Measurements from ENCODE around the gene DAB2IP. TPM values are rescaled to one million over a fixed set of nuclear protein-coding genes. Genes with fewer than 3 reads are reported as not detected.

Gene DAB2IP
- total and polyA plus RNA-seq, 2 donors (not counting 1 experiment from before 2014, with no cell fraction given): 14.6 to 16.5 TPM

DNA sequence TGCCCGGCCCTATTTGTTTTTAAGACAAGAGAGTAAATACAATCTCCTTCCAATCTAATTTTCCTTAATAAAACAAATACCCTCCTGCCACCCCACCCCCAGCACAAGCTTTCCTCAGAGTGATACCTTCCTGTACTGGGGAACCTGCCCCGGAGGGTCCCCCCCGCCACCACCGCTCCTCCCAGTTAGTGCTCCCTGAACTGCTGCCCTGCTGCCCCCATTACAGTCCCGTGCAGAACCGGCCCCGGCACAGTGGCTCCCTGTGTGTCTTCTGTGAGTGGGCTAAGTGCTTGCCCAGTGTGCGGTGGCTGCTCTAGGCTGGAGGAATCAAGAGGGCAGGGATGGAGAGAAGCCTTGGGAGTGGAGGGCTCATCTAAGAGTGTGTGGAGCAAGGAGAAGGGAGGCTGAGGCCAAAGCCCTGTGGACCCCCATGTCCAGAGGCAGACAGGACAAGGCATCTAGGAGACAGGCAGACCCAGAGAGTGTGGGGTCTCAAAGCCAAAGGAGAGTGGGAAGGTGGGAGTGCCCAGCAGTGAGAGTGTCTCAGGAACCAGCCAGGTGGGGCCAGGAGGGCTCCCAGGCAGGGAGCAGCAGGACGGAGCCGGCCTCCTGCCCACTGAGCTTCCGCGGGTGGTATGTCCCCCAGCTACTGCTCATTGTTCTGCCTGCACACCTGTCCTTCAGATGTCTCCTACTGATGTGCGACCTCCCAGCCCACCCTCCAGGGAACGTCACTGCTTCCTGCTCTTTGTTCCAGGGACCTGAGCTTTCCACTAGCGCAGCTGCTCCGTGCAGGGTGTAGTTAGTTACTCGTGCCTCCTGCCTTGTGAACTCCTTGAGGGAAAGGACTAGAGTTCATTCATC is 129.0 kb downstream of the DAB2IP start:
- H3K36me3 ChIP-seq (ENCODE audit: control insufficient read depth, insufficient read depth, low read length): peaks cover 6% of the 10 kb centered on the region
- H2AFZ ChIP-seq (ENCODE audit: low read length): no peak overlapping the region
- no peak overlapping the region for H3K4me3 ChIP-seq (replicated peaks in 1 of 4; ENCODE audit: control extremely low read depth in 1 of 4, insufficient read depth in 1 of 4, low read depth in 3 of 4, low read length in 4 of 4)
- no peak for DNase-seq (ENCODE audit: low read depth in 2 of 2)
- H3K4me2 ChIP-seq (ENCODE audit: extremely low read depth, insufficient read depth, low read length): no peak overlapping the region
- no peak overlapping the region for H3K9ac ChIP-seq (ENCODE audit: insufficient read depth, low read length)
- no peaks in the 10 kb centered on the region for H3K9me3 ChIP-seq (ENCODE audit: control insufficient read depth, insufficient read depth, low read depth, low read length)
- H3K4me1 ChIP-seq (ENCODE audit: control insufficient read depth, extremely low read depth, insufficient read depth, low read length): no peaks in the 10 kb centered on the region
- no peak overlapping the region for H3K27ac ChIP-seq (ENCODE audit: insufficient read depth, low read length)
- no peaks in the 10 kb centered on the region for H4K20me1 ChIP-seq (ENCODE audit: control insufficient read depth, extremely low read depth, insufficient read depth, low read length)
- no peak for TF ChIP-seq EZH2 (IDR thresholded peaks at IDR 0.05; ENCODE audit: low read length, missing control alignments)
- TF ChIP-seq, protein P1, sequence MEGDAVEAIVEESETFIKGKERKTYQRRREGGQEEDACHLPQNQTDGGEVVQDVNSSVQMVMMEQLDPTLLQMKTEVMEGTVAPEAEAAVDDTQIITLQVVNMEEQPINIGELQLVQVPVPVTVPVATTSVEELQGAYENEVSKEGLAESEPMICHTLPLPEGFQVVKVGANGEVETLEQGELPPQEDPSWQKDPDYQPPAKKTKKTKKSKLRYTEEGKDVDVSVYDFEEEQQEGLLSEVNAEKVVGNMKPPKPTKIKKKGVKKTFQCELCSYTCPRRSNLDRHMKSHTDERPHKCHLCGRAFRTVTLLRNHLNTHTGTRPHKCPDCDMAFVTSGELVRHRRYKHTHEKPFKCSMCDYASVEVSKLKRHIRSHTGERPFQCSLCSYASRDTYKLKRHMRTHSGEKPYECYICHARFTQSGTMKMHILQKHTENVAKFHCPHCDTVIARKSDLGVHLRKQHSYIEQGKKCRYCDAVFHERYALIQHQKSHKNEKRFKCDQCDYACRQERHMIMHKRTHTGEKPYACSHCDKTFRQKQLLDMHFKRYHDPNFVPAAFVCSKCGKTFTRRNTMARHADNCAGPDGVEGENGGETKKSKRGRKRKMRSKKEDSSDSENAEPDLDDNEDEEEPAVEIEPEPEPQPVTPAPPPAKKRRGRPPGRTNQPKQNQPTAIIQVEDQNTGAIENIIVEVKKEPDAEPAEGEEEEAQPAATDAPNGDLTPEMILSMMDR (conservative IDR thresholded peaks at IDR 0.05 in 1 of 2, IDR thresholded peaks at IDR 0.05 in 1 of 2; ENCODE audit: low read depth in 1 of 2, low read length in 2 of 2): no peak
- no peaks in the 10 kb centered on the region for H3K79me2 ChIP-seq (ENCODE audit: control insufficient read depth, insufficient read depth, low read length)
- H3K27me3 ChIP-seq (ENCODE audit: control insufficient read depth, insufficient read depth, low read length): no peaks in the 10 kb centered on the region

DNA sequence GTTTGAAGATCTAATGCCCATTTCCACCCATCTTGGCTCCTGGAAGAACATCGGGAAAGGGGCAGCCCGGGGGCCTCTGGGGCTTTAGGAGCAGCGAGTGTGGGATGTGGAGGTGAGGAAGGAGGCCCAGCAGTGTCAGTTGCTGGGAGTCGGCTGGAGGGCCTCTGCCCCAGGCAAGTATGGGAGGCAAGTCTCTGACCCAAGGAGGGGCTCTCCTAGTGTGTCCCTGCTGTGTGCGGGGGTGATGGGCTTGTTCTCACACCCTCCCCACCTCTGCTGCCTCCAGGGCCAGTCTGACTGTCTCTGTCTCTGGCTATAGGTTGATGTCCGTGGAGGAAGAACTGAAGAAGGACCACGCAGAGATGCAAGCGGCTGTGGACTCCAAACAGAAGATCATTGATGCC is 129.7 kb downstream of the DAB2IP start:
- TF ChIP-seq, protein P1 (conservative IDR thresholded peaks at IDR 0.05 in 1 of 2, IDR thresholded peaks at IDR 0.05 in 1 of 2; ENCODE audit: low read depth in 1 of 2, low read length in 2 of 2): no peak
- TF ChIP-seq EZH2 (IDR thresholded peaks at IDR 0.05; ENCODE audit: low read length, missing control alignments): no peak
- no peak for DNase-seq (ENCODE audit: low read depth in 2 of 2)
- peaks cover 6% of the 10 kb centered on the region for H3K36me3 ChIP-seq (ENCODE audit: control insufficient read depth, insufficient read depth, low read length)

DNA sequence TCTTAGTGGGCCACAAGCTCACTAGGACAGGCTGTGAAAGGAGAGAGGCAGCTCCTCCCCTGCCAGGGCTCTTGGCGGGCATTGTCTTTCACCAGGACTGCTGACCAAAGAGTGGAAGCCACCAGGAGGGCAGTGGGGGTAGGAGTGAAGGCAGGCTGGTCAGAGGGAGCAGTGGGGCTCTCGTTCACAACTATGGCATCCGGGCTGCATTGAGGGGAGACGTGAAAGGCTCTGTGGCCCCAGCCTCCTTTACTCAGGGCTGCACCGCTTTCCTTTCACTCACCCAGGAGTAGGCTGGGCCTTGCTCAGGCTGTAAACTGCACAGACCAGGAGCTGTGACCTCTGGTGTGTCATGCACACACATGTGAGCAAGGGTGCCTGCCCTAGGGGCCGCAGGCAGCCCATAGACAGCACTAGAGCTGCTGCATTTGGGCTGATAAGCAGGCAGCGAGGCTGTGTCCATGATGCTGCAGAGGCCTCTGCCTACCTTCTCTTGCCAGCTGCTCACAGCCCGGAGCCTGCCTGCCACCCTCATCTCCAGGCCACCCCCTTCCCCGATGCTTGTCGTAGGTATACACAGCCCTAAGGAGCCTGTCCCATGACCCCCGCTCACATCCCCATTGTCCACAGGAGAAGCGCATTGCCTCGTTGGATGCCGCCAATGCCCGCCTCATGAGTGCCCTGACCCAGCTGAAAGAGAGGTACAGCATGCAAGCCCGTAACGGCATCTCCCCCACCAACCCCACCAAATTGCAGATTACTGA is 130.4 kb downstream of the DAB2IP start:
- no peak for TF ChIP-seq EZH2 (IDR thresholded peaks at IDR 0.05; ENCODE audit: low read length, missing control alignments)
- TF ChIP-seq, protein P1 (conservative IDR thresholded peaks at IDR 0.05 in 1 of 2, IDR thresholded peaks at IDR 0.05 in 1 of 2; ENCODE audit: low read depth in 1 of 2, low read length in 2 of 2): no peak
- H4K20me1 ChIP-seq (ENCODE audit: control insufficient read depth, extremely low read depth, insufficient read depth, low read length): no peaks in the 10 kb centered on the region
- H3K27me3 ChIP-seq (ENCODE audit: control insufficient read depth, insufficient read depth, low read length): no peaks in the 10 kb centered on the region
- no peaks in the 10 kb centered on the region for H3K4me1 ChIP-seq (ENCODE audit: control insufficient read depth, extremely low read depth, insufficient read depth, low read length)
- no peak for DNase-seq (ENCODE audit: low read depth in 2 of 2)
- no peak overlapping the region for H2AFZ ChIP-seq (ENCODE audit: low read length)
- H3K36me3 ChIP-seq (ENCODE audit: control insufficient read depth, insufficient read depth, low read length): peaks cover 4% of the 10 kb centered on the region
- H3K4me2 ChIP-seq (ENCODE audit: extremely low read depth, insufficient read depth, low read length): no peak overlapping the region
- H3K4me3 ChIP-seq (replicated peaks in 1 of 4; ENCODE audit: control extremely low read depth in 1 of 4, insufficient read depth in 1 of 4, low read depth in 3 of 4, low read length in 4 of 4): no peak overlapping the region
- no peak overlapping the region for H3K27ac ChIP-seq (ENCODE audit: insufficient read depth, low read length)
- H3K9ac ChIP-seq (ENCODE audit: insufficient read depth, low read length): no peak overlapping the region
- H3K9me3 ChIP-seq (ENCODE audit: control insufficient read depth, insufficient read depth, low read depth, low read length): no peaks in the 10 kb centered on the region
- no peaks in the 10 kb centered on the region for H3K79me2 ChIP-seq (ENCODE audit: control insufficient read depth, insufficient read depth, low read length)

More for the DNA sequence above, 129.7 kb downstream of the DAB2IP start:
- no peak overlapping the region for H3K27ac ChIP-seq (ENCODE audit: insufficient read depth, low read length)
- no peak overlapping the region for H3K4me3 ChIP-seq (replicated peaks in 1 of 4; ENCODE audit: control extremely low read depth in 1 of 4, insufficient read depth in 1 of 4, low read depth in 3 of 4, low read length in 4 of 4)
- no peaks in the 10 kb centered on the region for H3K9me3 ChIP-seq (ENCODE audit: control insufficient read depth, insufficient read depth, low read depth, low read length)
- H3K4me2 ChIP-seq (ENCODE audit: extremely low read depth, insufficient read depth, low read length): no peak overlapping the region
- no peak overlapping the region for H2AFZ ChIP-seq (ENCODE audit: low read length)
- H3K27me3 ChIP-seq (ENCODE audit: control insufficient read depth, insufficient read depth, low read length): no peaks in the 10 kb centered on the region
- no peaks in the 10 kb centered on the region for H3K4me1 ChIP-seq (ENCODE audit: control insufficient read depth, extremely low read depth, insufficient read depth, low read length)
- no peak overlapping the region for H3K9ac ChIP-seq (ENCODE audit: insufficient read depth, low read length)
- H3K79me2 ChIP-seq (ENCODE audit: control insufficient read depth, insufficient read depth, low read length): no peaks in the 10 kb centered on the region
- no peaks in the 10 kb centered on the region for H4K20me1 ChIP-seq (ENCODE audit: control insufficient read depth, extremely low read depth, insufficient read depth, low read length)
